HepG2 (cell line): ENCODE measurements around the gene PADI2. TPM values are rescaled to one million over a fixed set of nuclear protein-coding genes. Genes with fewer than 3 reads are reported as not detected.

ENCODE experiments used
- FOSL2 ChIP-seq: sonication (generic); formaldehyde crosslinking; IDR thresholded peaks from 2 replicates; pipeline ENCODE4 v1.4.0; 2020; ENCODE audit warnings: missing genetic modification reagents
- NKX3-1 ChIP-seq: sonication (generic); formaldehyde crosslinking; IDR thresholded peaks from 2 replicates; pipeline ENCODE4 v1.5.0; 2020; ENCODE audit warnings: missing genetic modification reagents
- ZBTB42 ChIP-seq: sonication (generic); formaldehyde crosslinking; IDR thresholded peaks from 2 replicates; pipeline ENCODE4 v1.5.0; 2020; ENCODE audit warnings: mild to moderate bottlenecking, missing genetic modification reagents
- ZBTB8A ChIP-seq: sonication (generic); formaldehyde crosslinking; IDR thresholded peaks from 2 replicates; pipeline ENCODE4 v1.4.0; 2020; ENCODE audit warnings: mild to moderate bottlenecking, low read depth, missing genetic modification reagents, borderline replicate concordance
- ZNF652 ChIP-seq: IDR thresholded peaks from 2 replicates; pipeline ENCODE4 v1.6.1; 2016; ENCODE audit warnings: low read depth, borderline replicate concordance
- ZNF713 ChIP-seq: sonication (generic); formaldehyde crosslinking; IDR thresholded peaks from 2 replicates; pipeline ENCODE4 v1.4.0; 2020; ENCODE audit warnings: mild to moderate bottlenecking, missing genetic modification reagents
- polyA plus RNA-seq, 8 experiments: library from polyadenylated mRNA; depleted of rRNA in 3 of 8; stranded (reverse) in 7 of 8; unstranded in 1 of 8; fragments of >200 nt; fragmentation: Illumina TruSeq in 4 of 8; extraction: Trizol in 4 of 8; gene quantifications; 2 replicates each; pipeline versions ENCODE4 v1.2.1 to v1.2.3, GENCODE V29; 2011 to 2016; ENCODE audit warnings: low read depth in 4 of 8, missing spikeins in 1 of 8, mixed read lengths in 1 of 8; ENCODE audit not compliant: insufficient read depth in 1 of 8
- total RNA-seq, 5 experiments: library from RNA; depleted of rRNA; stranded (reverse); fragments of >200 nt; fragmentation: Illumina TruSeq; extraction: Trizol; gene quantifications; 2 replicates each; pipeline ENCODE4 v1.2.3, GENCODE V29; 2016; ENCODE audit warnings: low read depth in 1 of 5
- TF ChIP-seq, protein P1 (sequence below), 2 experiments: sonication (generic) in 1 of 2; formaldehyde crosslinking in 1 of 2; IDR thresholded peaks; 2 replicates each; pipeline versions ENCODE4 v1.5.1 to v1.6.1; 2011 to 2020; ENCODE audit warnings: borderline replicate concordance in 1 of 2, low read depth in 1 of 2, low read length in 1 of 2, mild to moderate bottlenecking in 1 of 2, missing genetic modification reagents in 1 of 2, moderate library complexity in 1 of 2
- TF ChIP-seq, protein P2 (sequence below): sonication (generic); formaldehyde crosslinking; IDR thresholded peaks from 2 replicates; pipeline ENCODE4 v1.5.0; 2020; ENCODE audit warnings: mild to moderate bottlenecking, missing genetic modification reagents
- TF ChIP-seq, protein P3 (sequence below): sonication (generic); formaldehyde crosslinking; IDR thresholded peaks from 2 replicates; pipeline ENCODE4 v1.8.1; 2023; ENCODE audit warnings: mild to moderate bottlenecking, missing genetic modification reagents
- TF ChIP-seq, protein P4 (sequence below): sonication (generic); formaldehyde crosslinking; IDR thresholded peaks from 2 replicates; pipeline ENCODE4 v1.4.0; 2020; ENCODE audit warnings: missing genetic modification reagents, low read depth, mild to moderate bottlenecking, borderline replicate concordance

PADI2 gene
- total and polyA plus RNA-seq, 2 of the 13 experiments (the other 11 are each of a cell fraction or from before 2014, with no cell fraction given): not detected

DNA sequence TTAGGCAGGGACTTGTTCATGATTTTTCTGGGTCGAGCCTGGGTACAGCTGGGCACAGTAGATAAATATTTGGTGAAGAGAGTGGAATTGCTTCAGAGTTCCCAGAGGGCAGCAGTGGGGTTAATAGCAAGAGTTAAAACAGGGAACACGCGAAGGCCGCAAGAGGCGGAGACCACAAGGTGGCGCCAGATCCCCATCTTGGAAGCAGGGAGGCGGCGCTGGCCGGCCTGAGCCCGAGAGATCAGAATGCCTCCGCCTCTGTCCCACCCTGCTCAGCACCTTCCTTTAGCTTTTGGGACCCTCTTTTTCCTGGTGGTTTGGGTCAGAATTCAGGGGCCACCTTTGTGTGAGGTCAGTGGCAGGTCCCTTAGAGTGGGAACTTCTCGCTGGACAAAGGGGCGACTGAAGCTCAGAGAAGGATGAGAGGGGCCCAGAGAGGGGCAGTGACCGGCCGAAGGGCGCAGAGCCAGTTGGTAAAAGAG, 6.5 kb upstream of the PADI2 start (continued):
- TF ChIP-seq, protein P1, sequence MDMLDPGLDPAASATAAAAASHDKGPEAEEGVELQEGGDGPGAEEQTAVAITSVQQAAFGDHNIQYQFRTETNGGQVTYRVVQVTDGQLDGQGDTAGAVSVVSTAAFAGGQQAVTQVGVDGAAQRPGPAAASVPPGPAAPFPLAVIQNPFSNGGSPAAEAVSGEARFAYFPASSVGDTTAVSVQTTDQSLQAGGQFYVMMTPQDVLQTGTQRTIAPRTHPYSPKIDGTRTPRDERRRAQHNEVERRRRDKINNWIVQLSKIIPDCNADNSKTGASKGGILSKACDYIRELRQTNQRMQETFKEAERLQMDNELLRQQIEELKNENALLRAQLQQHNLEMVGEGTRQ (IDR thresholded peaks at IDR 0.05; ENCODE audit: low read depth, low read length): no peak
- TF ChIP-seq, protein P1 (CRISPR knock-in tag; IDR thresholded peaks at IDR 0.05; ENCODE audit: borderline replicate concordance): no peak
- TF ChIP-seq FOSL2 (CRISPR knock-in tag) (peak; percentile 23; the same call in 1 of the 2 replicates), ZNF652 (CRISPR knock-in tag) (peak; percentile 93), NKX3-1 (CRISPR knock-in tag) (no peak), ZBTB42 (CRISPR knock-in tag) (0 out of 2 replicates have a peak, but pooled peaks have one; percentile 41), ZNF713 (CRISPR knock-in tag) (no peak), ZBTB8A (CRISPR knock-in tag) (no peak)
- TF ChIP-seq, protein P2, sequence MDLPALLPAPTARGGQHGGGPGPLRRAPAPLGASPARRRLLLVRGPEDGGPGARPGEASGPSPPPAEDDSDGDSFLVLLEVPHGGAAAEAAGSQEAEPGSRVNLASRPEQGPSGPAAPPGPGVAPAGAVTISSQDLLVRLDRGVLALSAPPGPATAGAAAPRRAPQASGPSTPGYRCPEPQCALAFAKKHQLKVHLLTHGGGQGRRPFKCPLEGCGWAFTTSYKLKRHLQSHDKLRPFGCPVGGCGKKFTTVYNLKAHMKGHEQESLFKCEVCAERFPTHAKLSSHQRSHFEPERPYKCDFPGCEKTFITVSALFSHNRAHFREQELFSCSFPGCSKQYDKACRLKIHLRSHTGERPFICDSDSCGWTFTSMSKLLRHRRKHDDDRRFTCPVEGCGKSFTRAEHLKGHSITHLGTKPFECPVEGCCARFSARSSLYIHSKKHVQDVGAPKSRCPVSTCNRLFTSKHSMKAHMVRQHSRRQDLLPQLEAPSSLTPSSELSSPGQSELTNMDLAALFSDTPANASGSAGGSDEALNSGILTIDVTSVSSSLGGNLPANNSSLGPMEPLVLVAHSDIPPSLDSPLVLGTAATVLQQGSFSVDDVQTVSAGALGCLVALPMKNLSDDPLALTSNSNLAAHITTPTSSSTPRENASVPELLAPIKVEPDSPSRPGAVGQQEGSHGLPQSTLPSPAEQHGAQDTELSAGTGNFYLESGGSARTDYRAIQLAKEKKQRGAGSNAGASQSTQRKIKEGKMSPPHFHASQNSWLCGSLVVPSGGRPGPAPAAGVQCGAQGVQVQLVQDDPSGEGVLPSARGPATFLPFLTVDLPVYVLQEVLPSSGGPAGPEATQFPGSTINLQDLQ (CRISPR knock-in tag): no peak
- TF ChIP-seq, protein P3, sequence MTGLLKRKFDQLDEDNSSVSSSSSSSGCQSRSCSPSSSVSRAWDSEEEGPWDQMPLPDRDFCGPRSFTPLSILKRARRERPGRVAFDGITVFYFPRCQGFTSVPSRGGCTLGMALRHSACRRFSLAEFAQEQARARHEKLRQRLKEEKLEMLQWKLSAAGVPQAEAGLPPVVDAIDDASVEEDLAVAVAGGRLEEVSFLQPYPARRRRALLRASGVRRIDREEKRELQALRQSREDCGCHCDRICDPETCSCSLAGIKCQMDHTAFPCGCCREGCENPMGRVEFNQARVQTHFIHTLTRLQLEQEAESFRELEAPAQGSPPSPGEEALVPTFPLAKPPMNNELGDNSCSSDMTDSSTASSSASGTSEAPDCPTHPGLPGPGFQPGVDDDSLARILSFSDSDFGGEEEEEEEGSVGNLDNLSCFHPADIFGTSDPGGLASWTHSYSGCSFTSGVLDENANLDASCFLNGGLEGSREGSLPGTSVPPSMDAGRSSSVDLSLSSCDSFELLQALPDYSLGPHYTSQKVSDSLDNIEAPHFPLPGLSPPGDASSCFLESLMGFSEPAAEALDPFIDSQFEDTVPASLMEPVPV (CRISPR knock-in tag): no peak
- TF ChIP-seq, protein P4, sequence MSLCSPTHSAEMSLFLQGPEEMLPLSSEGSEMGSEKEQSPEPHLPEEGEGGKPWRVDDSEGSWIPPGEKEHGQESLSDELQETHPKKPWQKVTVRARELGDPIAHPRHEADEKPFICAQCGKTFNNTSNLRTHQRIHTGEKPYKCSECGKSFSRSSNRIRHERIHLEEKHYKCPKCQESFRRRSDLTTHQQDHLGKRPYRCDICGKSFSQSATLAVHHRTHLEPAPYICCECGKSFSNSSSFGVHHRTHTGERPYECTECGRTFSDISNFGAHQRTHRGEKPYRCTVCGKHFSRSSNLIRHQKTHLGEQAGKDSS: no peak
